AG09309 (cell line): ENCODE results near the gene GRID1.
"Not testable (repeated sequence)": the region's sequence is repeated elsewhere in the genome, so short reads cannot be mapped to it uniquely, and the experiment has no call there.

Source experiments
- DNase-seq: peaks from one replicate; pipeline ENCODE4 v3.0.0-alpha.2; 2010; ENCODE audit warnings: low read depth
- H3K4me3 ChIP-seq: 2 replicates; pipeline ENCODE4 v1.5.1; 2011; ENCODE audit warnings: mild to moderate bottlenecking, low read depth, low read length, moderate library complexity; ENCODE audit not compliant: control insufficient read depth
- CTCF ChIP-seq: IDR thresholded peaks from 2 replicates; pipeline ENCODE4 v1.5.1; 2011; ENCODE audit warnings: mild to moderate bottlenecking, low read depth, low read length, inconsistent platforms; ENCODE audit not compliant: insufficient read depth, control insufficient read depth; ENCODE audit errors: missing control alignments

Gene GRID1

GRCh38 chr10:86041116-86041515, 325.5 kb downstream of the GRID1 start:
- DNase-seq, result no peak
- no peak for TF ChIP-seq CTCF
- H3K4me3 ChIP-seq, result no peak overlapping the region

GRCh38 chr10:86038371-86038770, 328.2 kb downstream of the GRID1 start:
- DNase-seq, result no peak
- TF ChIP-seq CTCF, result no peak
- no peak overlapping the region for H3K4me3 ChIP-seq

GRCh38 chr10:86037096-86037495, 329.5 kb downstream of the GRID1 start:
- TF ChIP-seq CTCF, result no peak
- no peak for DNase-seq
- no peak overlapping the region for H3K4me3 ChIP-seq

GRCh38 chr10:86036544-86036831, 330.1 kb downstream of the GRID1 start:
- no peak overlapping the region for H3K4me3 ChIP-seq
- TF ChIP-seq CTCF, result no peak
- DNase-seq, result no peak

- DNase-seq, result no peak
- no peak overlapping the region for H3K4me3 ChIP-seq
- TF ChIP-seq CTCF, result no peak
These were observed 330.6 kb downstream of the GRID1 start for GRCh38 chr10:86035791-86036543.

GRCh38 chr10:86034710-86035109, 331.9 kb downstream of the GRID1 start:
- no peak overlapping the region for H3K4me3 ChIP-seq
- DNase-seq, result no peak
- no peak for TF ChIP-seq CTCF

GRCh38 chr10:86033581-86033980, 333.0 kb downstream of the GRID1 start:
- TF ChIP-seq CTCF, result no peak
- no peak overlapping the region for H3K4me3 ChIP-seq

GRCh38 chr10:86032087-86032486, 334.5 kb downstream of the GRID1 start:
- not testable (repeated sequence) for H3K4me3 ChIP-seq, DNase-seq

More at GRCh38 chr10:86033581-86033980, 333.0 kb downstream of the GRID1 start:
- DNase-seq, result no peak
